H1 (cell line): ENCODE measurements around the gene ETV5. TPM values are rescaled to one million over a fixed set of nuclear protein-coding genes. Genes with fewer than 3 reads are reported as not detected.

Source experiments
- CTCF ChIA-PET: fragments of 300-600 bp; sonication (Branson Sonifier 250); formaldehyde crosslinking; loops from one replicate; lab custom pipeline; 2021; ENCODE audit not compliant: partially characterized antibody; lab: Charles Lee
- POLR2A ChIA-PET: fragments of 300-600 bp; sonication (Branson Sonifier 250); formaldehyde crosslinking; loops from one replicate; lab custom pipeline; 2021; ENCODE audit warnings: inconsistent platforms; ENCODE audit not compliant: partially characterized antibody; lab: Charles Lee
- DNase-seq, 2 experiments: peaks; one replicate each; pipeline versions ENCODE4 v3.0.0 to v3.0.0-alpha.2; 2010 to 2022; ENCODE audit warnings: low spot score in 2 of 2, low read depth in 1 of 2, mixed read lengths in 1 of 2
- FAIRE-seq: peaks from 2 replicates; lab custom pipeline; 2011; peaks lifted over from hg19 to GRCh38; lab: Jason Lieb, UNC
- H2AFZ ChIP-seq: 2 replicates; pipeline ENCODE4 v1.8.1; 2012; ENCODE audit warnings: low read length, inconsistent platforms
- H2AK5ac ChIP-seq: 2 replicates; pipeline ENCODE4 v1.6.1; 2013; ENCODE audit warnings: low read depth, low read length
- H2BK120ac ChIP-seq: replicated peaks from 2 replicates; pipeline ENCODE3; 2013; ENCODE audit warnings: low read depth, low read length, inconsistent platforms
- H2BK12ac ChIP-seq: 2 replicates; pipeline ENCODE4 v1.6.1; 2013; ENCODE audit warnings: low read depth, low read length
- H2BK15ac ChIP-seq: 2 replicates; pipeline ENCODE4 v1.6.1; 2013; ENCODE audit warnings: low read length
- H2BK20ac ChIP-seq: 2 replicates; pipeline ENCODE4 v1.6.1; 2013; ENCODE audit warnings: low read length
- H2BK5ac ChIP-seq: 2 replicates; pipeline ENCODE4 v1.6.1; 2013; ENCODE audit warnings: low read depth, low read length
- H3K14ac ChIP-seq: 2 replicates; pipeline ENCODE4 v1.6.1; 2013; ENCODE audit warnings: inconsistent platforms; ENCODE audit not compliant: insufficient read length
- H3K18ac ChIP-seq: 2 replicates; pipeline ENCODE4 v1.6.1; 2013; ENCODE audit warnings: low read length; ENCODE audit errors: extremely low read depth
- H3K23ac ChIP-seq: 2 replicates; pipeline ENCODE4 v1.6.1; 2013; ENCODE audit warnings: inconsistent platforms; ENCODE audit not compliant: insufficient read length
- H3K23me2 ChIP-seq: 2 replicates; pipeline ENCODE4 v1.6.1; 2013; ENCODE audit warnings: low read depth, low read length
- H3K27ac ChIP-seq: 2 replicates; pipeline ENCODE4 v1.6.1; 2011; ENCODE audit warnings: low read depth, low read length, inconsistent platforms
- H3K27me3 ChIP-seq, 4 experiments: replicated peaks in 1 of 4; 1 replicate in 1 of 4; 2 replicates in 3 of 4; pipeline versions ENCODE4 v1.6.1 to v1.8.1; 2011 to 2013; ENCODE audit warnings: low read length in 3 of 4, mild to moderate bottlenecking in 3 of 4, inconsistent platforms in 2 of 4, mixed read lengths in 2 of 4, moderate library complexity in 1 of 4; ENCODE audit not compliant: control insufficient read depth in 3 of 4, insufficient read depth in 3 of 4; ENCODE audit errors: extremely low read depth in 1 of 4
- H3K36me3 ChIP-seq, 4 experiments: 2 replicates each; pipeline versions ENCODE4 v1.6.1 to v1.8.1; 2011 to 2013; ENCODE audit warnings: mild to moderate bottlenecking in 4 of 4, low read length in 3 of 4, moderate library complexity in 2 of 4, control low read depth in 1 of 4, inconsistent platforms in 1 of 4; ENCODE audit not compliant: insufficient read depth in 4 of 4, control insufficient read depth in 2 of 4
- H3K4ac ChIP-seq: replicated peaks from 2 replicates; pipeline ENCODE3; 2013; ENCODE audit warnings: low read length, low read depth, mixed read lengths, inconsistent platforms; ENCODE audit not compliant: insufficient read length
- H3K4me1 ChIP-seq, 4 experiments: replicated peaks in 1 of 4; 1 replicate in 1 of 4; 2 replicates in 3 of 4; pipeline versions ENCODE4 v1.6.1 to v1.8.1; 2011 to 2013; ENCODE audit warnings: low read length in 3 of 4, inconsistent platforms in 2 of 4, mixed read lengths in 1 of 4; ENCODE audit not compliant: insufficient read depth in 4 of 4, control insufficient read depth in 3 of 4
- H3K4me2 ChIP-seq, 2 experiments: 2 replicates each; pipeline versions ENCODE4 v1.6.1 to v1.8.1; 2011 to 2013; ENCODE audit warnings: low read depth in 2 of 2, low read length in 2 of 2, control low read depth in 1 of 2, inconsistent platforms in 1 of 2, mild to moderate bottlenecking in 1 of 2; ENCODE audit not compliant: insufficient read depth in 1 of 2
- H3K4me3 ChIP-seq, 4 experiments: fragments of 200-600, 300-600 bp in 1 of 4; sonication (generic), shearing (Covaris generic), sonication (Bioruptor Twin) in 1 of 4; 2 replicates each; pipeline versions ENCODE4 v1.5.1 to v1.8.1; 2011 to 2016; ENCODE audit warnings: low read length in 4 of 4, low read depth in 3 of 4, control low read depth in 2 of 4, inconsistent platforms in 2 of 4, mild to moderate bottlenecking in 2 of 4, mixed read lengths in 1 of 4, moderate library complexity in 1 of 4; ENCODE audit not compliant: insufficient read depth in 2 of 4; ENCODE audit errors: extremely low read depth in 1 of 4
- H3K56ac ChIP-seq: replicated peaks from 2 replicates; pipeline ENCODE3; 2013; ENCODE audit warnings: low read depth, mild to moderate bottlenecking, mixed read lengths, low read length, inconsistent platforms; ENCODE audit not compliant: insufficient read length
- H3K79me1 ChIP-seq: 2 replicates; pipeline ENCODE4 v1.6.1; 2013; ENCODE audit warnings: low read depth, low read length, control low read depth
- H3K79me2 ChIP-seq, 2 experiments: 2 replicates each; pipeline versions ENCODE4 v1.6.1 to v1.8.1; 2012 to 2013; ENCODE audit warnings: low read length in 2 of 2, mild to moderate bottlenecking in 2 of 2, inconsistent platforms in 1 of 2; ENCODE audit not compliant: insufficient read depth in 2 of 2, control insufficient read depth in 1 of 2
- H3K9ac ChIP-seq, 4 experiments: replicated peaks in 1 of 4; 1 replicate in 1 of 4; 2 replicates in 3 of 4; pipeline versions ENCODE4 v1.6.1 to v1.8.1; 2011 to 2013; ENCODE audit warnings: low read depth in 3 of 4, low read length in 3 of 4, control low read depth in 2 of 4, mild to moderate bottlenecking in 2 of 4, moderate library complexity in 2 of 4, inconsistent platforms in 1 of 4; ENCODE audit errors: extremely low read depth in 1 of 4
- H3K9me3 ChIP-seq, 2 experiments: 2 replicates each; pipeline versions ENCODE4 v1.6.1 to v1.8.1; 2012 to 2013; ENCODE audit warnings: mild to moderate bottlenecking in 2 of 2, moderate library complexity in 2 of 2, control low read depth in 1 of 2, inconsistent platforms in 1 of 2, low read depth in 1 of 2, low read length in 1 of 2, mixed read lengths in 1 of 2; ENCODE audit not compliant: insufficient read depth in 2 of 2
- H4K20me1 ChIP-seq, 2 experiments: replicated peaks in 1 of 2; 2 replicates each; pipeline versions ENCODE3 to v1.8.1; 2011 to 2013; ENCODE audit warnings: inconsistent platforms in 2 of 2, low read length in 2 of 2, mild to moderate bottlenecking in 1 of 2; ENCODE audit not compliant: insufficient read depth in 2 of 2, control insufficient read depth in 1 of 2
- H4K5ac ChIP-seq: 2 replicates; pipeline ENCODE4 v1.6.1; 2013; ENCODE audit warnings: low read length, low read depth, mixed read lengths, inconsistent platforms; ENCODE audit not compliant: insufficient read length
- H4K8ac ChIP-seq: 2 replicates; pipeline ENCODE4 v1.8.0; 2013; ENCODE audit warnings: mild to moderate bottlenecking, moderate library complexity, low read length, inconsistent platforms; ENCODE audit not compliant: insufficient read depth; ENCODE audit errors: extremely low read depth
- H4K91ac ChIP-seq: replicated peaks from 2 replicates; pipeline ENCODE3; 2013; ENCODE audit warnings: low read length, mixed read lengths, inconsistent platforms; ENCODE audit not compliant: insufficient read length
- FOSL1 ChIP-seq: IDR thresholded peaks from 2 replicates; pipeline ENCODE4 v1.6.1; 2011; ENCODE audit warnings: mild to moderate bottlenecking, low read depth, low read length, moderate library complexity; ENCODE audit not compliant: insufficient read depth
- WGBS, 2 experiments: shearing (Covaris generic) in 1 of 2; methylation state at CpG; one replicate each; pipeline versions ENCODE4 v1.1.6 to v1.1.7; 2013 to 2015; ENCODE audit warnings: low lambda C conversion rate in 2 of 2, mixed read lengths in 2 of 2, inconsistent platforms in 1 of 2, low coverage in 1 of 2, missing lambda C conversion rate in 1 of 2; ENCODE audit not compliant: insufficient replicate concordance in 2 of 2, insufficient coverage in 1 of 2, insufficient read length in 1 of 2; ENCODE audit errors: extremely low coverage in 1 of 2, missing lambda C conversion rate in 1 of 2; 5-methylcytosine and 5-hydroxymethylcytosine counted together
- polyA plus RNA-seq, 7 experiments: library from polyadenylated mRNA; depleted of rRNA in 3 of 7; stranded (reverse) in 5 of 7; unstranded in 2 of 7; fragments of >200 nt in 5 of 7; fragments of 200-250 nt in 2 of 7; gene quantifications; 1 replicate in 5 of 7; 2 replicates in 1 of 7; 4 replicates in 1 of 7; pipeline versions ENCODE4 v1.2.1 to v1.2.3, GENCODE V29; 2011 to 2013; ENCODE audit warnings: missing spikeins in 2 of 7, mixed read lengths in 2 of 7
- total RNA-seq: library from RNA; stranded (reverse); fragmentation: NEBNext Ultra II Directional; extraction: Animal tissue kit (Norgen Biotek cat#: 25700); gene quantifications from 2 replicates; pipeline ENCODE4 v1.2.1, GENCODE V29; 2021

ETV5 gene
- total and polyA plus RNA-seq, 2 of the 8 experiments (the other 6 are each of a cell fraction or from before 2014, with no cell fraction given) = 13.1 to 36.9 TPM

DNA sequence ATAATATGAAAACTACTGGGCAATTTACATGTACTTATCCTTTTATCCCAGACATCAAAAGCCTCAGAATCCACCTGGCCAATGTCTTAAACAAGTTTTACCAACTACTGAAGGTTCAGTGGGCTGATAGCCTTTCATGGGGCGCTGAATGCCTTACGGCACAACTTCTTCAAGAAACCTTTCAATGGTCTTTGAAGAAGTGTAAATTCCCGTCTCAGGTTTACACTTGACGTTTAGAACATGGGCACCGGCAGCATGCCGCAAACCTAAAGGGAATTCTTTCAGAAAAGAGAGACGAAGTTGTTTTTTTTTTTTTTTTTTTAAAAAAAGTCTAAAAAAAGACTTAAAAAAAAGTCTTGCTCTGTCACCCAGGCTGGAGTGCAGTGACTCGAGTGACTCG is 39.7 kb downstream of the ETV5 start:
- Histone ChIP-seq H2BK20ac (no peak overlapping the region), H2AK5ac (no peak overlapping the region), H3K18ac (no peak overlapping the region), H3K36me3 (peaks cover 0 to 8% (median 0%) of the 10 kb centered on the region in 4 experiments; a peak in 1 of 8 replicates), H3K27ac (no peak overlapping the region), H3K9me3 (no peaks in the 10 kb centered on the region), H2BK5ac (no peak overlapping the region), H3K14ac (no peak overlapping the region), H3K23me2 (no peaks in the 10 kb centered on the region), H3K56ac (no peak overlapping the region), H3K4me3 (no peak overlapping the region), H3K4ac (no peak overlapping the region), H3K79me1 (no peaks in the 10 kb centered on the region), H4K8ac (no peak overlapping the region), H2BK120ac (no peak overlapping the region), H3K4me1 (no peaks in the 10 kb centered on the region), H4K91ac (no peak overlapping the region), H3K79me2 (no peaks in the 10 kb centered on the region), H4K5ac (no peak overlapping the region), H2BK15ac (no peak overlapping the region), H2BK12ac (no peak overlapping the region), H2AFZ (no peak overlapping the region), H3K23ac (no peak overlapping the region), H4K20me1 (peaks cover 0 to 2% of the 10 kb centered on the region in 2 experiments), H3K4me2 (no peak overlapping the region), H3K27me3 (no peaks in the 10 kb centered on the region), H3K9ac (no peak overlapping the region)
- DNase-seq = no peak
- ChIA-PET CTCF (no interaction called here), POLR2A (interaction anchor here (2.0 kb wide), 1 partner anchor 12 kb away, joined by 5 read pairs; no protein-coding TSS in a partner anchor)
- no peak for TF ChIP-seq FOSL1
- FAIRE-seq = no peak
- 90% methylated on average over 9 of the region's 9 CpGs; no CpG with 5 or more reads in 1 of the 2 experiments for whole genome bisulfite sequencing, 2 experiments
